Activated naive CD4-positive, alpha-beta T cell treated with anti-CD3 and anti-CD28 coated beads for 36 hours (primary cell): ENCODE data around the gene GSTK1. TPM values are rescaled to one million over a fixed set of nuclear protein-coding genes. Genes with fewer than 3 reads are reported as not detected.
A peak's percentile ranks its signal among the peaks of the same experiment; 100 is the strongest.
"Not testable (repeated sequence)": the region's sequence is repeated elsewhere in the genome, so short reads cannot be mapped to it uniquely, and the experiment has no call there.

Experiments used
- CTCF ChIA-PET: fragments of 350-600 bp; sonication (Branson Sonifier 250); formaldehyde crosslinking; loops from one replicate; lab custom pipeline; 2021; ENCODE audit warnings: antibody characterized with exemption; lab: Charles Lee
- DNase-seq: peaks from one replicate; pipeline ENCODE4 v3.0.0-alpha.2; 2020
- H3K27ac Mint-ChIP-seq: one replicate; pipeline ENCODE4 v1.8.0; 2021; ENCODE audit warnings: mild to moderate bottlenecking, mixed read lengths
- H3K27me3 Mint-ChIP-seq: one replicate; pipeline ENCODE4 v1.8.0; 2021; ENCODE audit warnings: low read depth, mixed read lengths
- H3K36me3 Mint-ChIP-seq: one replicate; pipeline ENCODE4 v1.8.0; 2021; ENCODE audit warnings: low read depth, mixed read lengths
- H3K4me1 Mint-ChIP-seq: one replicate; pipeline ENCODE4 v1.8.0; 2021; ENCODE audit warnings: low read depth, mixed read lengths
- H3K4me3 Mint-ChIP-seq: one replicate; pipeline ENCODE4 v1.8.0; 2021; ENCODE audit warnings: mild to moderate bottlenecking, moderate library complexity, mixed read lengths
- H3K9me3 Mint-ChIP-seq: one replicate; pipeline ENCODE4 v1.8.0; 2021; ENCODE audit warnings: mixed read lengths
- intact Hi-C: fragments of 100-400 bp; cut with micrococcal nuclease; formaldehyde crosslinking; loops from one replicate; pipeline ENCODE4 v1.15.1; 2023
- total RNA-seq, 2 experiments: library from RNA; stranded (reverse); gene quantifications; one replicate each; pipeline ENCODE4 v1.2.3, GENCODE V29; 2021

The GSTK1 gene
- total RNA-seq, 2 experiments from 2014 or later, result 186 to 187 TPM

DNA sequence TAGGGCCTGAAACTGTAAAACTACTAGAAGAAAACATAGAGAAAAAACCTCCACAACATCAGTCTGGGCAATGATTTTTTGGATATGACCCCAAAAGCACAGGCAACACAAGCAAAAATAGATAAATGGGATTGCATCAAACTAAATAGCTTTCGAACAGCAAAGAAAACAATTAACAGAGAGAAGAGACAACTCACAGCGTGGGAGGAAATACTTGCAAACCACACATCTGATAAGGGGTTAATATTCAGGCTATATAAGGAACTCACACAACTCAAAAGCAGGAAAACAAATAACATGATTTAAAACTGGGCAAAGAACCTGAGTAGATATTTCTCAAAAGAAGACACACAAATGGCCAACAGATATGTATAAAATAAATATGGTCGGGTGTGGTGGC lies 7.7 kb upstream of the GSTK1 start:
- peaks cover 12% of the 10 kb centered on the region for H3K9me3 Mint-ChIP-seq
- H3K4me3 Mint-ChIP-seq, result no peak overlapping the region
- H3K4me1 Mint-ChIP-seq, result peaks cover 72% of the 10 kb centered on the region
- peak overlapping the region; percentile 2 for H3K27ac Mint-ChIP-seq
- CTCF ChIA-PET, result interaction anchor here (0.7 to 3.6 kb wide), 16 partner anchors 8 to 162 kb away, joined by 3 to 24 read pairs (median 4); partner anchors contain the start of genes CASP2 and GSTK1
- H3K27me3 Mint-ChIP-seq, result no peaks in the 10 kb centered on the region
- no peak for DNase-seq
- intact Hi-C loops, result loop anchor here (10.0 kb wide), 1 partner anchor 1559 kb away; no protein-coding TSS in a partner anchor
- H3K36me3 Mint-ChIP-seq, result peaks cover 8% of the 10 kb centered on the region

DNA sequence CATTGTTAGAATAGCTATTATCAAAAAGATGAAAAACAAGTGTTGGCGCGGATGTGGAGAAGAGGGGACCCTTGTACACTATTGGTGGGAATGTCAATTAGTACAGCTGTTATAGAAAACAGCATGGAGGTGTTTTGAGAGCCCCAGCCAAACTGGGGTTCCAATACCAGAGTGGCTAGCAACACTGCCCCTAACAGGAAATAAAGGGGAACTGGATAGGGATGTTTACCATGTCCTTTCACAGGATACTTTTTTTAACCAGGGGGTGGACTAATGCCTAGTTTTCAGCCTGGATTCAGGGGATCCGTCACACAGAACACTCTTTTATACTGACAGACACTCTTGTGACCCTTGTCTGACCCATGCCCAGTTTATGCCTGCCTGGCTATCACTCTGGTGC lies 6.9 kb upstream of the GSTK1 start:
- Mint-ChIP-seq H3K9me3 (peaks cover 12% of the 10 kb centered on the region), H3K36me3 (peaks cover 8% of the 10 kb centered on the region), H3K4me1 (peaks cover 70% of the 10 kb centered on the region), H3K27ac (no peak overlapping the region), H3K27me3 (no peaks in the 10 kb centered on the region), H3K4me3 (no peak overlapping the region)
- DNase-seq, result no peak
- intact Hi-C loops, result loop anchor here (10.0 kb wide), 1 partner anchor 1558 kb away; no protein-coding TSS in a partner anchor
- CTCF ChIA-PET, result interaction anchor here (0.7 to 3.6 kb wide), 11 partner anchors 11 to 161 kb away, joined by 3 to 24 read pairs (median 5); partner anchors contain the start of gene CASP2

DNA sequence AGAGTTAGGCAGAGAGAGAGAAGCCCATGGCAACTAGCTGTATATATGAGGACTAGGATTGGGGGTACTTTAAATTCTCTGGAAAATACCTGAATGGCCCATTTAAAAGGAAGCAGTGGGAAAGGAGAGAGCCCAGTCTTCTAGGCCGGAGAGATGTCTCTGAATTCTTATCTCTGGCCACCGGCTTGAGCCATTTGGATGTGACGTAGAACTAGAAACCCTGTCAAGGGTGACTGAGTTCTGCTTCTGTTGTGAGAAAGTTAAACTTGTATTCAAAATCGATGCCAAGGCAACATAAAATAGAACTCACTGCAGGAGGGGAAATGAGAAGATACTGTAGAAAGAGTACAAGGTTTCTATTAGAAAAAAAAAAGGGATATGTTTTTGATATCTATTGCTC lies 6.3 kb upstream of the GSTK1 start:
- peaks cover 8% of the 10 kb centered on the region for H3K36me3 Mint-ChIP-seq
- H3K27me3 Mint-ChIP-seq, result no peaks in the 10 kb centered on the region
- peaks cover 12% of the 10 kb centered on the region for H3K9me3 Mint-ChIP-seq
- H3K4me1 Mint-ChIP-seq, result peaks cover 67% of the 10 kb centered on the region
- DNase-seq, result no peak
- H3K27ac Mint-ChIP-seq, result no peak overlapping the region
- intact Hi-C loops, result loop anchor here (10.0 kb wide), 1 partner anchor 1558 kb away; no protein-coding TSS in a partner anchor
- no peak overlapping the region for H3K4me3 Mint-ChIP-seq
- CTCF ChIA-PET, result interaction anchor here (0.7 to 3.6 kb wide), 10 partner anchors 11 to 151 kb away, joined by 3 to 24 read pairs (median 5); partner anchors contain the start of gene CASP2

DNA sequence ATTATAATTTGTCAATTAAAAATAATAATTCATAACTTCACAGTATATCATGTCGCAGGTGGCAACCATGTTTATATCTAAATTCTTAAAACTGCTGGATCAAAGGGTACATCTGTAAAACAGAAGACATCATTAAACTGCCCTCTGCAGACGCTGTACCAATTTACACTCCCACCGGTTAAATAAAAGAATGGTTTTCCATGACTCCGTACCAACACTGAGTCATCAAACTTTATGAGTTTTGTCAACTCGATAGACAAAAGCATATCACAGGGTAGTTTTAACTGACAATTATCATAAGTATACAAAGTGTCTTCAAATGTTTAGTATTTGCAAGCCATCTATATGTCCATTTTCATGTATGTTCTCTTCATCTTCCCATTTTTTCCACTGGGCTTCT lies 5.7 kb upstream of the GSTK1 start:
- Mint-ChIP-seq H3K27me3 (no peaks in the 10 kb centered on the region), H3K4me3 (no peak overlapping the region), H3K9me3 (peaks cover 12% of the 10 kb centered on the region), H3K36me3 (peaks cover 6% of the 10 kb centered on the region), H3K4me1 (peaks cover 65% of the 10 kb centered on the region), H3K27ac (no peak overlapping the region)
- CTCF ChIA-PET, result interaction anchor here (0.6 to 3.6 kb wide), 10 partner anchors 14 to 254 kb away, joined by 3 to 24 read pairs (median 5); no protein-coding TSS in a partner anchor
- intact Hi-C loops, result loop anchor here (10.0 kb wide), 1 partner anchor 1557 kb away; no protein-coding TSS in a partner anchor
- DNase-seq, result no peak

DNA sequence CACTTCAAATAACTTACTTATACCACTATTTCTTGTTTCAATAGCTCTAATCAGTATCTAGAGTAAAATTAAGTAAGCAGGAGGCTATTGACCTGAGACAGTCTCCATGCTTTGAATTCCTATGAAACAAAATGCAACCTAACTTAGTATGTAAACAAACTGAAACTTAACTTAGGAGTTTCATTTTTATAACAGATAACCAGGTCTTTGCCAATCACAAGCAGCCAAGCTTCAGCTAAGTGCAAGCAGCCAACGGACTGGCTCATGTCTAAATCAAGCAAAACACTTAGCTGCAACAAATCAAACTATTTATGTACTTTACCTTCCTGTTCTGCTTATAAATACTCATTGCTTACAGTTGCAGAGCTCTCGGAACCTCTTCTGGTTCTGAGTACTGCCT lies 4.4 kb upstream of the GSTK1 start:
- Mint-ChIP-seq H3K9me3 (peaks cover 7% of the 10 kb centered on the region), H3K4me1 (peaks cover 64% of the 10 kb centered on the region)

DNA sequence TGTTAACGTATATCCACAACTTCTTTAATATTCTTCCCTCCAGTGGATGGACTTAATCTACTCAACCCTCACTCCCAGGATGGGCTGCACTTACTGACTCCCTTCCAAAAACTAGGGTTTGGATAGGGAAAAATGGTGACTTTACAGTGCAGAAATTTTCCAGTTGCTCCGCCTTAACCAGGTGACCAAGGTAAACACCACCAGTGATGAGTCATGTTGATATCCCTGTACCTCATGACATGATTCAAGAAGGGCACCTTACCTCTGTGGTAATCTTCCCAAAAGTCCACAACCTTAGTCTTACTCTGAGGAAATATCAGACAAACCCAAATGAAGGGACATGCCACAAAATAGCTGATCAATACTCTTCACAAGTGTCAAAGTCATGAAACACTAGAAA lies 3.5 kb upstream of the GSTK1 start:
- Mint-ChIP-seq H3K36me3 (peaks cover 14% of the 10 kb centered on the region), H3K27ac (peak overlapping the region; percentile 85), H3K9me3 (peaks cover 1% of the 10 kb centered on the region), H3K4me3 (no peak overlapping the region), H3K4me1 (peaks cover 67% of the 10 kb centered on the region), H3K27me3 (no peaks in the 10 kb centered on the region)
- intact Hi-C loops, result loop anchor here (1.0 to 10.0 kb wide), 3 partner anchors 8 to 1575 kb away; partner anchors contain the start of gene TPK1
- CTCF ChIA-PET, result interaction anchor here (0.6 to 1.8 kb wide), 3 partner anchors 19 to 40 kb away, joined by 3 to 15 read pairs (median 11); no protein-coding TSS in a partner anchor
- DNase-seq, result no peak

More for the DNA sequence above, 4.4 kb upstream of the GSTK1 start:
- CTCF ChIA-PET, result interaction anchor here (0.7 to 3.6 kb wide), 6 partner anchors 11 to 159 kb away, joined by 3 to 24 read pairs (median 4); partner anchors contain the start of gene CASP2
- Mint-ChIP-seq H3K27ac (peak overlapping the region; percentile 85), H3K27me3 (no peaks in the 10 kb centered on the region), H3K36me3 (peaks cover 6% of the 10 kb centered on the region), H3K4me3 (peak overlapping the region; percentile 56)
- intact Hi-C loops, result loop anchor here (1.0 to 10.0 kb wide), 4 partner anchors 8 to 1556 kb away; no protein-coding TSS in a partner anchor
- DNase-seq, result peak; percentile 54

DNA sequence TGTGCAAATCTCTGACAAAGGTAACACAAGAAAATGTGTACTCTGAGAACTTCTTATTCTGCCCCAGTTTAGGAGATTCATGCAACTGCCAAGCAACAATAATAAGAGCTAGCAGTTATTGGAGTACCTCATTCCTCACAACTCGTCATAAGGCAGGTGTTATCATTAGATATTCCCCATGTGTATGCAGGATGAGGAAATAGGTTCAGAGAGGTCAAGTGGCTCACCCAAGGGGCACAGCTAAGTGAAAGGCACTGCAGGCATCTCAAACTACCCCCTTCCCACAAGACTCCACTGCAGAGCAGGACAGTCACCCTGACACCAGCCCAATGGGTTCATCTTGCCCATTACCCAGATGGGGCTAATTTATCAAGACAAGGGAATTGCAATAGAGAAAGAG lies 1.3 kb upstream of the GSTK1 start:
- intact Hi-C loops, result loop anchor here (1.0 to 10.0 kb wide), 2 partner anchors 21 to 1573 kb away; partner anchors contain the start of gene TPK1
- peaks cover 28% of the 10 kb centered on the region for H3K36me3 Mint-ChIP-seq
- peaks cover 1% of the 10 kb centered on the region for H3K9me3 Mint-ChIP-seq
- peak overlapping the region; percentile 96 for H3K27ac Mint-ChIP-seq
- peaks cover 63% of the 10 kb centered on the region for H3K4me1 Mint-ChIP-seq
- H3K4me3 Mint-ChIP-seq, result peak overlapping the region; percentile 96
- CTCF ChIA-PET, result interaction anchor here (0.7 to 2.1 kb wide), 5 partner anchors 20 to 118 kb away, joined by 3 to 16 read pairs (median 5); partner anchors contain the start of gene CASP2
- no peaks in the 10 kb centered on the region for H3K27me3 Mint-ChIP-seq
- DNase-seq, result no peak

DNA sequence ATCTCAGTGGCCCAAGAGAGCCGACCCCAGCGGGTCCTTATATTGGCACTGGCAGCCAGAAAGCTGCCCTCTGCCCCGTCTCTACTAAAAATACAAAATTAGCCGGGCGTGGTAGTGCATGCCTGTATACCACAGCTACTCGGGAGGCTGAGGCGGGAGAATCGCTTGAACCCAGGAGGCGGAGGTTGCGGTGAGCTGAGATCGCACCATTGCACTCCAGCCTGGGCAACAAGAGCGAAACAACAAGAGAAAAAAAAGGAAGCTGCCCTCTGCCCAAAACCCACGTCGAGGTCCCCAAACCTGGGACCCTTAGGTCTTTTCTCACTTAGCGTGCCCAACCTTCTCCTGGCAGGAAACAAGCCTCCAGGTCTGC lies 941 bp downstream of the GSTK1 start:
- peaks cover 45% of the 10 kb centered on the region for H3K36me3 Mint-ChIP-seq
- H3K9me3 Mint-ChIP-seq, DNase-seq, H3K27me3 Mint-ChIP-seq: not testable (repeated sequence)
- CTCF ChIA-PET, result interaction anchor here (1.3 to 1.8 kb wide), 5 partner anchors 23 to 37 kb away, joined by 3 to 9 read pairs (median 4); partner anchors contain the start of gene CASP2
- H3K4me1 Mint-ChIP-seq, result peaks cover 52% of the 10 kb centered on the region
- intact Hi-C loops, result loop anchor here (10.0 kb wide), 1 partner anchor 1571 kb away; the partner anchor contains the start of gene TPK1
- H3K4me3 Mint-ChIP-seq, result peak overlapping the region; percentile 96
- peak overlapping the region; percentile 96 for H3K27ac Mint-ChIP-seq

DNA sequence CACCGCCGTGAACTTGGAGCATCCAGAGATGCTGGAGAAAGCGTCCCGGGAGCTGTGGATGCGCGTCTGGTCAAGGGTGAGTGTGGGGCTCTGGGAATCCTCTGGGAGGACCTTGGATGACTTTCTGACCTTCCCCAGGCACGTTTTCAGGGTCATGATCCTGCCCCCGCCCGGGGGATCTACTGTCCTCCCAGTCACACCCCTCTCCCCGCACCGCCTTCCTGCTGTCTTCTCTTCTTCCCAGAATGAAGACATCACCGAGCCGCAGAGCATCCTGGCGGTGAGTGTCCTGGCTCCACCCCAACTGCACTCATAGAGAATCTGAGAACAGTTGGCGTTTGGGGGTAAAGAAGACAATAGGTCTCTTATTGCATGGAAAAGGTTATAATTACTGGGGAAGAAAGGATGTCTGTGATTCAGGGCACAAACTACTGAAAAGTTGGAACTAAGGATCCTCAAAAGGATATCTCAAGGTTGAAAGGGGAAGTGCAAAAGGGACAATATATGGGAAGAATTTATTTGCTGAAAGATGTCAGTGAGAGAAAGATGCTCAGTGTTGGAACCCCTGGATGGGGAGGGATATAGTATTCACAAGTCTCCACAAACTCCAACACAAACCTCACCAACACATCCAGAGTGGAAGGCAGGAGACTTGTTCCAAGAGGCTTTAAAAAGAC lies 1.9 kb downstream of the GSTK1 start:
- Mint-ChIP-seq H3K4me1 (peaks cover 51% of the 10 kb centered on the region), H3K27me3 (no peaks in the 10 kb centered on the region), H3K9me3 (peaks cover 1% of the 10 kb centered on the region), H3K4me3 (peak overlapping the region; percentile 96), H3K36me3 (peaks cover 52% of the 10 kb centered on the region), H3K27ac (peak overlapping the region; percentile 96)
- intact Hi-C loops, result loop anchor here (10.0 kb wide), 1 partner anchor 1570 kb away; the partner anchor contains the start of gene TPK1
- CTCF ChIA-PET, result interaction anchor here (1.3 to 1.6 kb wide), 5 partner anchors 24 to 36 kb away, joined by 3 to 9 read pairs (median 4); no protein-coding TSS in a partner anchor
- DNase-seq, result no peak

DNA sequence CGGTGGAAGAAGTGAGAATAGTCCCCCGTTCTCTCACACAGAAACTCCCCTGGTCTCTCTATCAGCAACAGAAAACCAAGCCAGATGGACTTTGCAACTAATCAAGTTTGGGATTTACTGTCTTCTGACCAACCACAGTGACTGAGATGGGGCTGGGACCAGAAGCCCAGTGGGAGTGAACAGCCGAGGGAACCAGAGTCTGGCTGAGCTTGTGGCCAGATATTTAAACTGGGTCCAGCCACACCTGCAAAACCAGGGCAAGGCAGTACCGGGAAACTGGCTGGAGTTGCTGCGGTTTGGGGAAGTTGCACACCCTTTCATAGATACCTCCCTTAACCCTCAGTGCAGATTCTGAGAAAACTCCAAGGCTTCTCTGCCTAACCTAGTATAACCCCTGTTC lies 6.0 kb downstream of the GSTK1 start:
- H3K36me3 Mint-ChIP-seq, result peaks cover 43% of the 10 kb centered on the region
- CTCF ChIA-PET, result interaction anchor here (0.8 to 1.5 kb wide), 3 partner anchors 27 to 147 kb away, joined by 3 to 6 read pairs (median 4); no protein-coding TSS in a partner anchor

DNA sequence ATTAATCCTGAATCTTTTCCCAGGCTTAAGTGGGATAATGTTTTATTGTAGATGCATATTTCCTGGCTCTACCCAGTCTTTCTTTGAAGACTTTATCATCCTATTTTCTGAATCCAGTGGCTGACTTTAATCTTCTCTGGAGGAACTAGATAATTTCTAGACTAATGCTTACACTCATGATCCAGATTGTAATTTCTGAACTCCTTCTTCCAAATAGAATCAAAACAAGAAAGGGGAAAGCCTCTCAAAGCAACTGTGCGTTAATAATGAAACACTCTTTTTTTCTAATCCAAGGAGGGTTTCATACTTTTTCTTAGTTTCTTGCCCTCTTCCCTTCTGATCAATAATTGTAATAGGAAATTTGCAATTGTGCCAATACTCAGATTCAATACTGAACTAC lies 8.0 kb downstream of the GSTK1 start:
- DNase-seq, result no peak
- CTCF ChIA-PET, result interaction anchor here (1.0 to 2.1 kb wide), 3 partner anchors 31 to 56 kb away, joined by 3 to 6 read pairs (median 4); no protein-coding TSS in a partner anchor
- H3K4me3 Mint-ChIP-seq, result no peak overlapping the region
- H3K27ac Mint-ChIP-seq, result peak overlapping the region; percentile 72
- intact Hi-C loops, result loop anchor here (2.0 kb wide), 1 partner anchor 26 kb away; no protein-coding TSS in a partner anchor
- no peaks in the 10 kb centered on the region for H3K9me3 Mint-ChIP-seq
- peaks cover 26% of the 10 kb centered on the region for H3K36me3 Mint-ChIP-seq
- peaks cover 33% of the 10 kb centered on the region for H3K4me1 Mint-ChIP-seq
- no peaks in the 10 kb centered on the region for H3K27me3 Mint-ChIP-seq

More for the DNA sequence above, 6.0 kb downstream of the GSTK1 start:
- intact Hi-C loops, result loop anchor here (10.0 kb wide), 1 partner anchor 1566 kb away; the partner anchor contains the start of gene TPK1
- peaks cover 50% of the 10 kb centered on the region for H3K4me1 Mint-ChIP-seq
- no peak overlapping the region for H3K4me3 Mint-ChIP-seq
- H3K9me3 Mint-ChIP-seq, result no peaks in the 10 kb centered on the region
- DNase-seq, result no peak
- H3K27ac Mint-ChIP-seq, result peak overlapping the region; percentile 43
- no peaks in the 10 kb centered on the region for H3K27me3 Mint-ChIP-seq
